ENCODE results near the gene PPP6R3.

DNA sequence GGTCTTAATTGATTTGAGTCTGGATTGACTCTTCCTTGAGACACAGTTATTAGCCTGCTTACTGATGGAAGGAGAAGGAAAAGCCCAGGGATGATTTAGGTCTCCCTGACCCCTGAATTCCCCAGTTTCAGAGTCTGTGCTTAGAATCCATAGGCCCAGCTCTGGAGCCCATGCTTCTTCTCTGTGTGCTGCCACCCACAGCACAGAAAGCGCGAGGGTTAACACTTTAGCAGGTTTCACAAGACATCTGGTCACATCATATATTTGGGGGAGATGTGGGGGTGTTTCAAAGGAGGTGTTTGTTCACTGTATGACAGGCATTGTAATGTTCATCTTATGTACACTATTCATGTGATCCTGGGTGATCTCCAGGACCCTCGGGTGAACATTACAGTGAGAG lies 107.0 kb downstream of the PPP6R3 start:
- no peak for TF ChIP-seq ZNF792 (CRISPR knock-in tag; IDR thresholded peaks at IDR 0.05)
- TF ChIP-seq MBNL3 (CRISPR knock-in tag; conservative IDR thresholded peaks at IDR 0.05): no peak
- TF ChIP-seq, protein P1, sequence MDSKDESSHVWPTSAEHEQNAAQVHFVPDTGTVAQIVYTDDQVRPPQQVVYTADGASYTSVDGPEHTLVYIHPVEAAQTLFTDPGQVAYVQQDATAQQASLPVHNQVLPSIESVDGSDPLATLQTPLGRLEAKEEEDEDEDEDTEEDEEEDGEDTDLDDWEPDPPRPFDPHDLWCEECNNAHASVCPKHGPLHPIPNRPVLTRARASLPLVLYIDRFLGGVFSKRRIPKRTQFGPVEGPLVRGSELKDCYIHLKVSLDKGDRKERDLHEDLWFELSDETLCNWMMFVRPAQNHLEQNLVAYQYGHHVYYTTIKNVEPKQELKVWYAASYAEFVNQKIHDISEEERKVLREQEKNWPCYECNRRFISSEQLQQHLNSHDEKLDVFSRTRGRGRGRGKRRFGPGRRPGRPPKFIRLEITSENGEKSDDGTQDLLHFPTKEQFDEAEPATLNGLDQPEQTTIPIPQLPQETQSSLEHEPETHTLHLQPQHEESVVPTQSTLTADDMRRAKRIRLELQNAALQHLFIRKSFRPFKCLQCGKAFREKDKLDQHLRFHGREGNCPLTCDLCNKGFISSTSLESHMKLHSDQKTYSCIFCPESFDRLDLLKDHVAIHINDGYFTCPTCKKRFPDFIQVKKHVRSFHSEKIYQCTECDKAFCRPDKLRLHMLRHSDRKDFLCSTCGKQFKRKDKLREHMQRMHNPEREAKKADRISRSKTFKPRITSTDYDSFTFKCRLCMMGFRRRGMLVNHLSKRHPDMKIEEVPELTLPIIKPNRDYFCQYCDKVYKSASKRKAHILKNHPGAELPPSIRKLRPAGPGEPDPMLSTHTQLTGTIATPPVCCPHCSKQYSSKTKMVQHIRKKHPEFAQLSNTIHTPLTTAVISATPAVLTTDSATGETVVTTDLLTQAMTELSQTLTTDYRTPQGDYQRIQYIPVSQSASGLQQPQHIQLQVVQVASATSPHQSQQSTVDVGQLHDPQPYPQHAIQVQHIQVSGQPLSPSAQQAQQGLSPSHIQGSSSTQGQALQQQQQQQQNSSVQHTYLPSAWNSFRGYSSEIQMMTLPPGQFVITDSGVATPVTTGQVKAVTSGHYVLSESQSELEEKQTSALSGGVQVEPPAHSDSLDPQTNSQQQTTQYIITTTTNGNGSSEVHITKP (CRISPR knock-in tag; IDR thresholded peaks at IDR 0.05; ENCODE audit: low read depth): no peak
- no peak for TF ChIP-seq TAF1 (CRISPR knock-in tag; IDR thresholded peaks at IDR 0.05)
- TF ChIP-seq, protein P2, sequence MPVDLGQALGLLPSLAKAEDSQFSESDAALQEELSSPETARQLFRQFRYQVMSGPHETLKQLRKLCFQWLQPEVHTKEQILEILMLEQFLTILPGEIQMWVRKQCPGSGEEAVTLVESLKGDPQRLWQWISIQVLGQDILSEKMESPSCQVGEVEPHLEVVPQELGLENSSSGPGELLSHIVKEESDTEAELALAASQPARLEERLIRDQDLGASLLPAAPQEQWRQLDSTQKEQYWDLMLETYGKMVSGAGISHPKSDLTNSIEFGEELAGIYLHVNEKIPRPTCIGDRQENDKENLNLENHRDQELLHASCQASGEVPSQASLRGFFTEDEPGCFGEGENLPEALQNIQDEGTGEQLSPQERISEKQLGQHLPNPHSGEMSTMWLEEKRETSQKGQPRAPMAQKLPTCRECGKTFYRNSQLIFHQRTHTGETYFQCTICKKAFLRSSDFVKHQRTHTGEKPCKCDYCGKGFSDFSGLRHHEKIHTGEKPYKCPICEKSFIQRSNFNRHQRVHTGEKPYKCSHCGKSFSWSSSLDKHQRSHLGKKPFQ (CRISPR knock-in tag; IDR thresholded peaks at IDR 0.05; ENCODE audit: insufficient replicate concordance): no peak
- TF ChIP-seq, protein P3, sequence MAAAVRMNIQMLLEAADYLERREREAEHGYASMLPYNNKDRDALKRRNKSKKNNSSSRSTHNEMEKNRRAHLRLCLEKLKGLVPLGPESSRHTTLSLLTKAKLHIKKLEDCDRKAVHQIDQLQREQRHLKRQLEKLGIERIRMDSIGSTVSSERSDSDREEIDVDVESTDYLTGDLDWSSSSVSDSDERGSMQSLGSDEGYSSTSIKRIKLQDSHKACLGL (CRISPR knock-in tag; IDR thresholded peaks at IDR 0.05): no peak
- TF ChIP-seq, protein P4, sequence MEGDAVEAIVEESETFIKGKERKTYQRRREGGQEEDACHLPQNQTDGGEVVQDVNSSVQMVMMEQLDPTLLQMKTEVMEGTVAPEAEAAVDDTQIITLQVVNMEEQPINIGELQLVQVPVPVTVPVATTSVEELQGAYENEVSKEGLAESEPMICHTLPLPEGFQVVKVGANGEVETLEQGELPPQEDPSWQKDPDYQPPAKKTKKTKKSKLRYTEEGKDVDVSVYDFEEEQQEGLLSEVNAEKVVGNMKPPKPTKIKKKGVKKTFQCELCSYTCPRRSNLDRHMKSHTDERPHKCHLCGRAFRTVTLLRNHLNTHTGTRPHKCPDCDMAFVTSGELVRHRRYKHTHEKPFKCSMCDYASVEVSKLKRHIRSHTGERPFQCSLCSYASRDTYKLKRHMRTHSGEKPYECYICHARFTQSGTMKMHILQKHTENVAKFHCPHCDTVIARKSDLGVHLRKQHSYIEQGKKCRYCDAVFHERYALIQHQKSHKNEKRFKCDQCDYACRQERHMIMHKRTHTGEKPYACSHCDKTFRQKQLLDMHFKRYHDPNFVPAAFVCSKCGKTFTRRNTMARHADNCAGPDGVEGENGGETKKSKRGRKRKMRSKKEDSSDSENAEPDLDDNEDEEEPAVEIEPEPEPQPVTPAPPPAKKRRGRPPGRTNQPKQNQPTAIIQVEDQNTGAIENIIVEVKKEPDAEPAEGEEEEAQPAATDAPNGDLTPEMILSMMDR (CRISPR knock-in tag; IDR thresholded peaks at IDR 0.05): no peak
- TF ChIP-seq ZFP90 (CRISPR knock-in tag; IDR thresholded peaks at IDR 0.05; ENCODE audit: borderline replicate concordance): no peak
